ENCODE results near the gene FGF5.

Gene FGF5

GRCh38 chr4:80334568-80334967 lies 68.1 kb downstream of the FGF5 start:
- no peak overlapping the region for H3K4me3 ChIP-seq (ENCODE audit: low read length)
- no peak for TF ChIP-seq CTCF (conservative IDR thresholded peaks at IDR 0.05; ENCODE audit: low read depth, low read length)
- DNase-seq (ENCODE audit: low read depth), result no peak

DNA sequence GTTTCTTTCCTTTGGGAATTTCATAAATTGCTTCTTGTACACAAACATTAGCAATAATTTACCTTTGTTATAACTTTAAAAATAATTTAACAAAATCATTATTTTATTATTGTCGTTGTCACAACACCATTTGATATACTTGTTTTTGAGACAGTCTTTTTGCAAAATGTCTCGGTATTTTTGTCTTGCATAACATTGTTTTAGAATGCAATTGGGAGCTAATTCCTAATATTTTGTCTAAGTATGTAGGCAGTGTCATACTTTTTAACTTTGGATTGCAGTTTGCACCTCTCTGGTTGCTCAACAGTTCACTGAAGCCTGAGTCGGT lies 68.7 kb downstream of the FGF5 start:
- H3K4me3 ChIP-seq (ENCODE audit: low read length), result peak overlapping the region; percentile 82
- no peak for TF ChIP-seq CTCF (conservative IDR thresholded peaks at IDR 0.05; ENCODE audit: low read depth, low read length)
- no peak for DNase-seq (ENCODE audit: low read depth)

GRCh38 chr4:80335554-80336358 lies 69.3 kb downstream of the FGF5 start, which contains the start of gene CFAP299:
TSS of gene CFAP299 (plus strand) at chr4:80335730.
- peak within 1 kb of the TSS; percentile 82 for H3K4me3 ChIP-seq (ENCODE audit: low read length)
- peak; percentile 65 for TF ChIP-seq CTCF (conservative IDR thresholded peaks at IDR 0.05; ENCODE audit: low read depth, low read length)
- peak; percentile 61 for DNase-seq (ENCODE audit: low read depth)

DNA sequence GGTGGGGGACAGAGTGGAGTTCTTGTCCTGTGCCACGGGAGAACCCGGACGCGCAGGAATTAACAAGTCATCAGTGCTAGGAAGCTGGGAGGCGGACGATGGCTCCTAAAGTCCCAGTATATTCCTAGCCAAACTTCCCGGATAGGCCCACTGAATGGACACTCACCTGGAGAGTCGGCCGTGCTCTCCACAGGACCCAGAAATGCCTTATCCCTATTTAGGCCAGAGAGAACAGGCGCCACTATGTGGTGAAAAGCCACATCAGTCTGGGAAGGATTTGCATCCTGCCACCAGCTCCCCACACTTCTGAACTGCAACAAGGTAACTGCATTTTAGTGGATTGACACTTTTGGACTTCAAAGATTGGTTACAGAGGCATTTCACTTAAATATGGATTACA lies 70.1 kb downstream of the FGF5 start:
- no peak for DNase-seq (ENCODE audit: low read depth)
- TF ChIP-seq CTCF (conservative IDR thresholded peaks at IDR 0.05; ENCODE audit: low read depth, low read length), result peak; percentile 69
- peak overlapping the region; percentile 82 for H3K4me3 ChIP-seq (ENCODE audit: low read length)

GRCh38 chr4:80340036-80340435 lies 73.6 kb downstream of the FGF5 start:
- TF ChIP-seq CTCF (conservative IDR thresholded peaks at IDR 0.05; ENCODE audit: low read depth, low read length), result no peak
- no peak for DNase-seq (ENCODE audit: low read depth)
- no peak overlapping the region for H3K4me3 ChIP-seq (ENCODE audit: low read length)
